ENCODE data around the gene USP1. TPM values are rescaled to one million over a fixed set of nuclear protein-coding genes. Genes with fewer than 3 reads are reported as not detected.
A peak's percentile ranks its signal among the peaks of the same experiment; 100 is the strongest.

Gene USP1
- total RNA-seq, 1 donor from 2014 or later = 14.1 TPM

DNA sequence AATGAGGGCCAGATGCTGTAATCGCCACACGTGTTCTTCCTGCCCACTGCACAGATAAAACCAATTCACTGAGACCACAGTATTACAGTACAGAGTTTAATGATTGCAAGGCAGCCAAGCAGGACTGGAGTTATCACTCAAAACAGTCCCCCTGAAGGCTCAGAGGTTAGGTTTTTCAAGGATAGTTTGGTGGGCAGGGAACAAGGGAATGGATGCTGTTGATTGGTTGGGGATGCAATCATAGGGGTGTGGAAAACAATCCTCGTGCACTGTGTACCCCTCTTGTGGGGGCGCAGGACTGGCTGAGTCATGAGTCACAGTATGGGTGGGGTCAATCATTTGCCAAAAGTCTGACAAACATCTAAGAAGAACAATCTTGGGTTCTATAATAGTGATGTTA is 12.4 kb upstream of the USP1 start:
- no peak for DNase-seq
- intact Hi-C loops (cut with micrococcal nuclease) = no loop called here
- no peak for ATAC-seq

GRCh38 chr1:62425041-62425440 is 11.8 kb upstream of the USP1 start:
- DNase-seq (no peak), ATAC-seq (no peak)
- intact Hi-C loops (cut with micrococcal nuclease) = no loop called here

- intact Hi-C loops (cut with micrococcal nuclease) = no loop called here
- no peak for ATAC-seq
Observed at GRCh38 chr1:62426237-62426636, 10.6 kb upstream of the USP1 start.

DNA sequence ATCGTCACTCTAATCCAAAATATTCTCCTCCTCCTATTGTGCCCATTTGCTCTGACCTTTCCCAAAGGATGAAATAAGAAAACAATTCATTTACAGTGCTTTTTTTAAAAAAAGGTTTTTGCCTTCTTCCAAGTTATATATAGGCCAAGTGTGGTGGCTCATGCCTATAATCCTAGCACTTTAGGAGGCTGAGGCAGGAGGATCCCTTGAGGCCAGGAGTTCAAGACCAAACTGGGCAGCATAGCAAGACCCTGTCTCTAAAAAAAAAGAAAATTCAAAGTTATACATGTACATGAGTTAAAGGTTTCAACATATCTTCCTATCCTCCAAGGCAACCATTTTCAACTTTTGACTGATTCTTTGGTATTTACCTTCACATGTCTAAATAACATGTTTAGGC is 10.1 kb upstream of the USP1 start:
- ATAC-seq (no peak), DNase-seq (no peak)
- intact Hi-C loops (cut with micrococcal nuclease) = no loop called here

More at GRCh38 chr1:62426237-62426636, 10.6 kb upstream of the USP1 start:
- DNase-seq = no peak

DNA sequence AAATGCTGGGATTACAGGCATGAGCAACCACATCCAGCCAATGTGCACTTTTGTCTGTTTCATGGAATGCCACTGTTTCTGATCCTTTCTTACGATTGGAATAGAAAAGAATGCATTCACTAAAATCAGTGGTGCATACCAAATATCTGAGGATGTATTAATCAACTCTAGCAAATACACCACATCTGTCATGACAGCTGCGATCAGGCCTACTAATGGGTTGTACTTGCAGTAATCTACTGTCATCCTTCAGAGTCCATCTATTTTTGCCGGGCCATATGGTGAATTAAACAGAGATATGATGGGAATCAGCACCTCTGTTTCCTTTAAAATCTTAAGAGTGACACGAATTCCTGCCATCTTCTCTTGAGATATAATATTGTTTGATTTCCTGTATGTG is 8.5 kb upstream of the USP1 start:
- intact Hi-C loops (cut with micrococcal nuclease) = no loop called here
- ATAC-seq (no peak), DNase-seq (no peak)

- intact Hi-C loops (cut with micrococcal nuclease) = no loop called here
- DNase-seq (no peak), ATAC-seq (no peak)
Observed at GRCh38 chr1:62429581-62429980, 7.3 kb upstream of the USP1 start.

DNA sequence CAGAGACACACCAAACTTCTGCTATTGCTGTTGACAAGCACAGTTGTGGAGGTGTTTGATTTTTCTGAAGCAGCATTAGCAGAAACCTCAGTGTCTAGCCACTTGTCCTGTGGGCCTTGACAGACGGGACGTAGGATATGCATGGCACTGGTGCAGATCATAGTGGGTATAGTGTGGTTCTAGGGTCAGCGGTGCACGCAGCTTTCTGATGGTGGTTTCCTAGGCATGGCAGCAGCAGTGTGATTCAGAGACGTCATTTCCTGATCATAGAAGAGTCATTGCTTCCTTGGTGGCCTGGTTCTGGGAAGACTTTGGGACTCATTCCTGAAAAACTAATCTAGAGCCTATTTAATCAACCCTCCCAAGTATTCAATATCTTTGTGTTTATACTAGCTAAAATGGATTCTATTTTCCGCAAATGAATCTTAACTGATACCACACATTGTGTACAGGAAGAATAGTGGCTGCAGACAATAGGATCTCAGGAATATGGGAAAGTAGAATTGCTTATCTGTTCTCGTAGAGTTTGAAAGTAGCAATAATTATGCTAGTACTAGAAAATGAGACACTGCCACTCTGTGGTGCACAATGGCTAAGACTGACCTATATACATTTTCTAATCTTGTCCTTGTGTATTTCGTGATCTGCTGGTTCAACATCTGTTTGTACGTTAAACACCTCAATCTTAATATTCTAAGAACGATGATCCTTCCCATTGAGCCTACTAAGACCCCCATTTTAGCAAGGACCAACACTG is 2.8 kb upstream of the USP1 start:
- no peak for ATAC-seq
- DNase-seq = no peak
- intact Hi-C loops (cut with micrococcal nuclease) = no loop called here

DNA sequence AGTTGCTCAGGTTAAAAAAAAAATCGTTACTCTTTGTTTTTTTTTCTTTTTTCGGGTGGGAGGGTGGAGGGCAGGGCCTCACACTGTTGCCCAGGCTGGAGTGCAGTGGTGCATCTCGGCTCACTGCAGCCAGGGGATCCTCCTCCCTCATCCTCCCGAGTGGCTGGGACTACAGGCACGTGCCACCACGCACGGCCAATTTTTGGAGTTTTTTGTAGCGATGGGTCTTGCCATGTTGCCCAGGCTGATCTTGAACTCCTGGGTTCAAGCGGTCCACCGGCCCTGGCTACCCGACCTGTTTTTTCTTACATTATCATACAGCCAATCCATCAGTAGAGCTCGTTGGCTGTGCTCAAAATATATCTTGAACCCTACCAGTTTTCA is 2.2 kb upstream of the USP1 start:
- DNase-seq (no peak), ATAC-seq (no peak)
- intact Hi-C loops (cut with micrococcal nuclease) = no loop called here

GRCh38 chr1:62435231-62436038 is 1.4 kb upstream of the USP1 start:
- intact Hi-C loops (cut with micrococcal nuclease) = no loop called here
- DNase-seq (peak; percentile 32), ATAC-seq (peak; percentile 28)

DNA sequence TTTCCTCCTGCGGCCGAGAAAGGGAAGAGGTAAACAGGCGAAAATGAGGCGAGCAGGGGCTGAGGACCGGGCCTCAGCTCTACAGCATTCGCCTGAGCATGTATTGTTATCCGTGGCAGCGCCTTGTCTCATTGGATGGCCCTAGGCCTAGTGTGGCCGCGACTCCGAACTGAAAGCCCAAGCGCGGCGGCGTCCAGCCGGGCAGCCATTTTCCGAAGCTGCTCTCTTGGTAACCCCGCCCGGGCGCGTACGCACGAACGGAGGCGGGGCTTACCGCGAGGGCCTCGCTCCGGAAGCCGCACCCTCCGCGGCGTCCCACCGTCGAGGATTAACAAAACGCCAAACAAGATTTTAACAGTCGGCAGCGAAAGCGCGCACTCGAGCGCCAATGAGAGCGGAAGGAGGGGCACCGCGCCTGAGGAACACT is 797 bp upstream of the USP1 start:
- DNase-seq = peak; percentile 98
- intact Hi-C loops (cut with micrococcal nuclease) = no loop called here
- ATAC-seq = peak; percentile 92

DNA sequence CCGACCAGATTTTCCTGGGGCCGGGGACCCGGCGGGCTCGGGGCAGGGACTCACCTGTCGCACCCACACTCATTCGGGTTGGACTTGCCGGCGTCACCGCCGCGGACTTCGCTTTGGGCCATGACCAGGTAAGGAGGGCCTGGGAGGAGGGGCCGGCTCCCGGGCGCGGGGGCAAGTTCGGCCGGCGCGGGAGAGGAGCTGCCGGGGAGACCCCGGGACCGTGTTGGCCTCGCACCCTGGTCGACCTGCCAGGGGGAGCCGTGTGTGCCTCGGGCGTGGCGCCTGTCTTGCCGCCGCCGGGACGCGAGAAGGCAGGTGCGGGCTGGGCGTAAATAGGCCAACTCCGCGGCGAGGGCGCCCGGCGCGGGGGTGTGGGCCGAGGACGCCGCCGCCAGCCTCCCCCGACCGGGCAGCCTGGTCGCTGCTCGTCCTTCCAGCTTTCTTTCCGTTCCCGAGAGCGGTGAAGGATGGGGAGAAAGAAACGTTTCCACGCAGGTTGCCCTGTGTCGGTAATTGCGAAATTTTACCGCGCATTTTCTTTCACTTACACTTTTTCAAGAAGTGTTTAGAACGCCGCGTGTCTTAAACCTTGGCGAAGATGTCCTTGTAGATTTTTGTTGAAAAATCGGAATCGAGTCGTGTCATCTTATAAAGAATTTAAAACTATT is 558 bp downstream of the USP1 start:
- no peak for DNase-seq
- peak; percentile 7 for ATAC-seq
- intact Hi-C loops (cut with micrococcal nuclease) = no loop called here

DNA sequence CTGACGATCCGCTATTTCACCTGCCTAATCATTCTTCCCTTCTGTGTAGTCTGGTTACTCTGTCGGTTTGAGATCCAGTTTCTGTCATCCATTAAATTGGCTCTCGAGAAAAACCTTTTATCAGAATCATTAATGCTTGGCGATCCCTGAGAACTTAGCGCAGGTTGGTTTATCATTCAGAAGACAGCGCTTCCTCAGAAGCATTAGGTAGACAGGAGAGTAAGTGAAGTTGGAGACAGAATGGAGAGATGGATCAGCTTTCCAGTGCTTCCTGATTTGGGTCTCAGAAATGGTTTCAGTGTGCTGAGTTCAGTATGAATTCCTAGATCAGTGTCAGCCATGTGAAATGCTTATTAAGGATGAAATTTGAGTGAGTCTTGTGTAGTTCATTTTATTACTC is 1.3 kb downstream of the USP1 start:
- no peak for ATAC-seq
- intact Hi-C loops (cut with micrococcal nuclease) = no loop called here
- DNase-seq = no peak

GRCh38 chr1:62439652-62440371 is 3.0 kb downstream of the USP1 start:
- ATAC-seq (no peak), DNase-seq (no peak)
- intact Hi-C loops (cut with micrococcal nuclease) = no loop called here

GRCh38 chr1:62444701-62445100 is 7.9 kb downstream of the USP1 start:
- ATAC-seq (no peak), DNase-seq (no peak)
- intact Hi-C loops (cut with micrococcal nuclease) = no loop called here

GRCh38 chr1:62448221-62448933 is 11.5 kb downstream of the USP1 start:
- no peak for ATAC-seq
- no peak for DNase-seq
- intact Hi-C loops (cut with micrococcal nuclease) = no loop called here

- ATAC-seq (no peak), DNase-seq (no peak)
- intact Hi-C loops (cut with micrococcal nuclease) = no loop called here
Observed at GRCh38 chr1:62450301-62450700, 13.5 kb downstream of the USP1 start.

- no peak for DNase-seq
- intact Hi-C loops (cut with micrococcal nuclease) = no loop called here
- no peak for ATAC-seq
Observed at GRCh38 chr1:62452951-62453350, 16.1 kb downstream of the USP1 start.

DNA sequence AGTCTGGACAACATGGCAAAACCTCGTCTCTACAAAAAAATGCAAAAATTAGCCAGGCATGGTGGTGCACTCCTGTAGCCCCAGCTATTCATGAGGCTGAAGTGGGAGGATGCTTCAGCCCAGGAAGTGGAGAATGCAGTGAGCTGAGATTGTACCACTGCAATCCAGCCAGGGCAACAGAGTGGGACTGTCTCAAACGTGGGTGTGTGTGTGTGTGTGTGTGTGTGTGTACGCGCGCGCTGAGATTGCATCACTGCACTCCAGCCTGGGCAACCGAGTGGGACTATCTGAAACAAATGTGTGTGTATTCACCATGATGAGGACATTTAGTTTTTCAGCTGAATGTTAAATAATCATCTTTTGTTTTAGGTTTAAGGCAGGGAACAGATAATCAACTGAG is 21.1 kb downstream of the USP1 start:
- ATAC-seq (no peak), DNase-seq (no peak)
- intact Hi-C loops (cut with micrococcal nuclease) = no loop called here

GRCh38 chr1:62462370-62462769 is 25.5 kb downstream of the USP1 start:
- DNase-seq (no peak), ATAC-seq (no peak)
- intact Hi-C loops (cut with micrococcal nuclease) = no loop called here
